Measurements from ENCODE around the gene FITM1. TPM values are rescaled to one million over a fixed set of nuclear protein-coding genes. Genes with fewer than 3 reads are reported as not detected.

Gene FITM1
- total and polyA plus RNA-seq, 2 experiments from 2014 or later: 0.53 TPM; not detected in 1

GRCh38 chr14:24138396-24139271 is 8.2 kb downstream of the FITM1 start:
- peak overlapping the region; percentile 99 for H3K4me3 Mint-ChIP-seq
- H3K27me3 ChIP-seq (ENCODE audit: insufficient read depth): no peaks in the 10 kb centered on the region
- no peak for TF ChIP-seq ETS1 (IDR thresholded peaks at IDR 0.05)
- TF ChIP-seq STAT1 (IDR thresholded peaks at IDR 0.05; ENCODE audit: unreplicated experiment): no peak
- no peak for TF ChIP-seq NANOG (IDR thresholded peaks at IDR 0.05; ENCODE audit: borderline replicate concordance)
- no peak for TF ChIP-seq EZH2 (IDR thresholded peaks at IDR 0.05; ENCODE audit: low read depth, unreplicated experiment)
- no peak for TF ChIP-seq ZNF331 (CRISPR knock-in tag; IDR thresholded peaks at IDR 0.05; ENCODE audit: low read depth)
- TF ChIP-seq ZNF462 (CRISPR knock-in tag; IDR thresholded peaks at IDR 0.05): no peak
- no peak; the same call in 1 of the 2 replicates for TF ChIP-seq POLR2AphosphoS5 (IDR thresholded peaks at IDR 0.05; ENCODE audit: low read depth)
- TF ChIP-seq ZNF114 (CRISPR knock-in tag; IDR thresholded peaks at IDR 0.05): no peak
- no peak for TF ChIP-seq CTCF (conservative IDR thresholded peaks at IDR 0.05; ENCODE audit: low read depth in 2 of 2)
- TF ChIP-seq JUNB (IDR thresholded peaks at IDR 0.05; ENCODE audit: unreplicated experiment): no peak
- no peak overlapping the region for H3K4me2 ChIP-seq
- DNase-seq (ENCODE audit: low spot score): no peak
- H4K20me1 ChIP-seq (replicated peaks; ENCODE audit: insufficient read depth): peaks cover 9% of the 10 kb centered on the region
- H3K27ac ChIP-seq (ENCODE audit: low read depth): no peak overlapping the region
- peaks cover 20% of the 10 kb centered on the region for H3K79me2 ChIP-seq (replicated peaks; ENCODE audit: insufficient read depth)
- H3K36me3 ChIP-seq (ENCODE audit: insufficient read depth): peaks cover 14% of the 10 kb centered on the region; the same call in 1 of the 2 replicates
- H3K27me3 Mint-ChIP-seq (ENCODE audit: insufficient read depth, low read depth, poor library complexity): peaks cover 25% of the 10 kb centered on the region
- H3K36me3 Mint-ChIP-seq (ENCODE audit: low read depth): peaks cover 43% of the 10 kb centered on the region
- H3K9me3 Mint-ChIP-seq: no peaks in the 10 kb centered on the region
- H3F3A ChIP-seq (replicated peaks; ENCODE audit: low read depth): peaks cover 39% of the 10 kb centered on the region
- ATAC-seq: no peak
- H3K4me1 ChIP-seq (ENCODE audit: insufficient read depth): peaks cover 25% of the 10 kb centered on the region
- 0 out of 2 replicates have a peak overlapping the region, but pooled peaks have one; percentile 99 for H3K4me3 ChIP-seq
- peaks cover 38% of the 10 kb centered on the region for H3K4me1 Mint-ChIP-seq
- no peak overlapping the region for H3K27ac Mint-ChIP-seq
- no peak overlapping the region for H2AFZ ChIP-seq
- no peaks in the 10 kb centered on the region for H3K9me2 ChIP-seq (ENCODE audit: insufficient read depth)
